ENCODE data around the gene ADCY2.

Gene ADCY2

DNA sequence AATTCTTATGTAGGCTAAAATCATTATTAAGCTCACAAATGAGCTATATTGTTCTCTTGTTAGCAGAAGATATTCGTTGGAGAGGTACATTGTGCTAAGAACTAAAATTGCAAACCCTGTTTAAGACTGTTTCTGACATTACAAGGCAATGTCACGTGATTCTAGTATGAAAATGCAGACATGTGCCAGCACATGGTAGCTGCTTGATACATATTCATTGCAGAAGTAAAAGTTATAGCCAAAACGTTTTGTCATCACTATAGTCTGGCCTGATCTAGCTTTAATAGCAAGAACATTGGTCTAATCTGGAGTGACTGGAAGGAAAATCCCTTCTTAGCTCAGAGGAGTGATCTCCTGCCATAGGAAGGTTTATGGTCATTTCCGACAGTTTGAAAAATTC, 310.3 kb downstream of the ADCY2 start:
- TF ChIP-seq, protein P1, sequence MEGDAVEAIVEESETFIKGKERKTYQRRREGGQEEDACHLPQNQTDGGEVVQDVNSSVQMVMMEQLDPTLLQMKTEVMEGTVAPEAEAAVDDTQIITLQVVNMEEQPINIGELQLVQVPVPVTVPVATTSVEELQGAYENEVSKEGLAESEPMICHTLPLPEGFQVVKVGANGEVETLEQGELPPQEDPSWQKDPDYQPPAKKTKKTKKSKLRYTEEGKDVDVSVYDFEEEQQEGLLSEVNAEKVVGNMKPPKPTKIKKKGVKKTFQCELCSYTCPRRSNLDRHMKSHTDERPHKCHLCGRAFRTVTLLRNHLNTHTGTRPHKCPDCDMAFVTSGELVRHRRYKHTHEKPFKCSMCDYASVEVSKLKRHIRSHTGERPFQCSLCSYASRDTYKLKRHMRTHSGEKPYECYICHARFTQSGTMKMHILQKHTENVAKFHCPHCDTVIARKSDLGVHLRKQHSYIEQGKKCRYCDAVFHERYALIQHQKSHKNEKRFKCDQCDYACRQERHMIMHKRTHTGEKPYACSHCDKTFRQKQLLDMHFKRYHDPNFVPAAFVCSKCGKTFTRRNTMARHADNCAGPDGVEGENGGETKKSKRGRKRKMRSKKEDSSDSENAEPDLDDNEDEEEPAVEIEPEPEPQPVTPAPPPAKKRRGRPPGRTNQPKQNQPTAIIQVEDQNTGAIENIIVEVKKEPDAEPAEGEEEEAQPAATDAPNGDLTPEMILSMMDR (IDR thresholded peaks at IDR 0.05) = no peak

DNA sequence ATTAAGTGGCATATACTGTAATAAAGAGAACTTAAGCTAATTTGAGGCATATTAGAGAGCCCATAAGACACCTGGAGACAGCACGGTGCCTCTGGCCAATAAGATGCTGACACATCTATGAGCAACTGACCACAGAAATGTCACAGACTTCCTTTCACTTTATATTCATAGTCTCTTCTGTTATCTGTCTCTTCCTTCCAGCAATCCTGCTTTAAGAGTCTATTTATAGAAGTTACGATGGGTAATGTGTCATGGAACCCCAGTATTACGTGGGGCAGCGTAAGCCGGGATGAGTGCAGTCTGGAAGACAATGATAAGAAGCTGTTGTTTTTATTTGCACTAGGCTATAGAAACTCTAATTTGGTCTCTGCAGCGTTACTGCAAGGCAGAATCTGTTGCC, 318.2 kb downstream of the ADCY2 start:
- TF ChIP-seq, protein P1 (IDR thresholded peaks at IDR 0.05) = no peak

DNA sequence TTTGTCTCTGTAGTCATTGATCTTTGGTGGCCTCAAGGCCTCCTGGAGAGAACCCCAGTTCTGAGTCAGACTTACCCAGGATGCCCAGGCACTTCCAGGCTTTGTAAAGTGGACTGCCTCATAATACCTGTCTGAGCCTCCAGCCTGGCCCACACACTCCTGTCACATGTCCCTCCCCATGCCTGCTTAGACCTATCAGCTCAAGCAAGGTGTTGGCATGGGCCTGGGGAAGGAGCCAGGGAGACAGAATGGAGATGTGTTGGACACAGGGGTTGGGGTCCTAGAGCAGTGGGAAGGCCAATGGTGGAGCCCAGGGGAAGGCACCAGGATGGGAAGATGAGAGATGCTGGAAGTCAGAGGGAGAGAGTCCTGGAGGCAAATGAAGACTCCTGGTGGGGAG, 318.8 kb downstream of the ADCY2 start:
- TF ChIP-seq, protein P1 (IDR thresholded peaks at IDR 0.05) = no peak

DNA sequence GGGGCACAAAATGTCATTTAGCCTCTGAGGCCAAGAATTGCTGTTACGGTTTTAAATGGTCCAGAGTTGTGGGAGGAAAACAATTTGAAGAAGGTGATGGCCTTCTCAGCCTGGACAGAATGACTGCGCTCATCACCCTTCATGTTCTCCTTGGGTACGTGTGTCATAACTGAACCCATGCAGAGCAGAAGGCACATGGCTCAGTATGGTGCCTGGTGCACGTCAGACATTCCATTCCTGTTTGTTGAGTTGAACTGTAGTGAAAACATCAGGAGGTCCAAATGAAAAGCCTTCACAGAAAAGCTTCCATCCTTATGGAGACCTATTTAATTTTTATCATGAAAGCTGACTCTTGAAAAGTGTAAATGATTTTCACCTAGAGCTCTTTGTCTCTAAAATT, 321.8 kb downstream of the ADCY2 start:
- TF ChIP-seq, protein P1 (IDR thresholded peaks at IDR 0.05) = no peak

DNA sequence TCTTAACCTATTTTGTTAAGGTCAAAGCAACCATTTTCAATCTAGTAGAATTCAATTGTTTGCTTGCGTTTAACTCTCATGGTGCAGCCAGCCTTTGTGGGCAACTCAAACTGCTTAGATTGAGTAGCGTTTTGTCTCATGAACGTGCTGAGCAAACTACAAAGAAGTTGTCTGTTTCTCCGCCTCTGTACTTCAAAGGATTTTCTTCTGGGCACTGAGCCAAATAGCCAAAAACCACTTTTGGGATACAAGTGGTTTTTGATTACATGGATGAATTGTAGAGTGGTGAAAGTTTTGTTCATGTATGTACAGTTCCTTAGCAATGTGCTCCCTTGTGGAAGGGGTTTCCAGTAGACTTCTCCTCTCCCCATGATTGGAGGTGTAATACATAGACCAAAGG, 332.1 kb downstream of the ADCY2 start:
- TF ChIP-seq, protein P1 (IDR thresholded peaks at IDR 0.05) = no peak

DNA sequence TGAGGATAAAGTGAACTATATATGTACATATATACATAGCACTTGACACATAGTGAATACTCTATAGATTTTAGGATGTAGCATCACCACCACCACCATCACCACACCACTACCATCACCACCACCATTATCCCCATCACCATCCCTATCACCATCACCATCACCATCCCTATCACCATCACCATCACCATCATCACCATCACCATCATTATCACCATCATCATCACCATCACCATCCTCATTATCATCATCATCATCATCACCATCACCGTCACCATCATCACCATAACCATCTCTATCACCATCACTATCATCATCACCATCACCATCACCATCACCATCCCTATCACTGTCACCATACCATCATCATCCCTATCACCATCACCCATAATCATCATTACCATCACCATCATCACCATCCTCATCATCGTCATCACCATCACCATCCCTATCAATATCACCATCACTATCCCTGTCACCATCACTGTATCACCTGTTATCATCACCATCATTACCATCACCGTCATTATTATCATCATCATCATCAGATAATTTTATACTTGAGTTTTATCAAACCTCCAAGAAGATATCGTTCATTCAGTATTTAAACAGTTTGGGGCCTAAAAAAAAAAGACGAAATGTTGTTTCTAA, 345.6 kb downstream of the ADCY2 start:
- TF ChIP-seq, protein P1 (IDR thresholded peaks at IDR 0.05) = no peak

DNA sequence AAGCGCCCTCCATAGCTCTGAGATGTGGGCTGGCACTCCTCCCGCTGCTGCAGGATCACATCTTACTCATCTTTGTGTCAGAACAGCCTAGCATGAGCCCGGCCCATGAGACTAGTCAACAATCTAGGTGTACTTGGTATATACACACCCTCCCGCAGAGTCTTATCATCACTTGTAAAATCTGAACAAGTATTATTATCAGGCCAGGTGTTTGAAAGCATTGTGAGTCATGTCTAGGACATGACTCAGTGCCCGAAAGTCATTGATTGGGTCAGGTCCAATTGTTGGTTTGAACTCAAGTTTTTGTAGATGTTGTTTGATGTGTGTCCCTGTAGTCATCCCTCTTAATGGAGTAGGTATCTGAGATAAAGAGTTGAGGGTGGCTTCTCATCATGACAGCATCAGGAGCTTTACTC, 346.3 kb downstream of the ADCY2 start:
- TF ChIP-seq, protein P1 (IDR thresholded peaks at IDR 0.05) = no peak

Data from LNCAP (cell line).